ENCODE results near the gene WIZ. TPM values are rescaled to one million over a fixed set of nuclear protein-coding genes. Genes with fewer than 3 reads are reported as not detected.
"Not testable (repeated sequence)": the region's sequence is repeated elsewhere in the genome, so short reads cannot be mapped to it uniquely, and the experiment has no call there.

Gene WIZ
- total RNA-seq, 1 donor from 2014 or later, result 106 TPM

DNA sequence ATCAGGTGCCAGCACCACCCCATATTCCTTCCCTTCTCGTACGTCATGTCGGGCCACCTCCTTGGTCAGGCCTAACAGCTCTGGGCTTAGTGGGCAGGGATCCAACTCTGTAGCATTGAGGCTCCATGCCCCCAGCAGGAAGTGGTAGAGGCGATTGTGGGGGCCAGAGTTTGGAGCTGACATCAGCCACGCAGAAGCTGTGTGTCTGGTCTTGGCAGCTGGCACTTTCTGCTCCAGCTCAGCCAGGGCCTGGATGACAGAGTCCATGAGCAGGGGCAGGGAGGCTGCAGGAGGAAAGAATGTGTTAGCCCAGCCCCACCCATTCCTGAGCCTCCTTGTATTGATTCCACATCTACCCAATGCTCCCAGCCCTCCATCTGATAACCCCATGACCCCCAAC, 26.6 kb upstream of the WIZ start:
- Mint-ChIP-seq H3K9me3 (ENCODE audit: unreplicated experiment) (peaks cover 2% of the 10 kb centered on the region), H3K4me1 (ENCODE audit: low read depth, unreplicated experiment) (no peaks in the 10 kb centered on the region), H3K27ac (ENCODE audit: unreplicated experiment) (no peak overlapping the region), H3K27me3 (ENCODE audit: unreplicated experiment) (peaks cover 7% of the 10 kb centered on the region), H3K36me3 (ENCODE audit: unreplicated experiment) (no peaks in the 10 kb centered on the region), H3K4me3 (ENCODE audit: unreplicated experiment) (no peak overlapping the region)
- TF ChIP-seq, protein P1, sequence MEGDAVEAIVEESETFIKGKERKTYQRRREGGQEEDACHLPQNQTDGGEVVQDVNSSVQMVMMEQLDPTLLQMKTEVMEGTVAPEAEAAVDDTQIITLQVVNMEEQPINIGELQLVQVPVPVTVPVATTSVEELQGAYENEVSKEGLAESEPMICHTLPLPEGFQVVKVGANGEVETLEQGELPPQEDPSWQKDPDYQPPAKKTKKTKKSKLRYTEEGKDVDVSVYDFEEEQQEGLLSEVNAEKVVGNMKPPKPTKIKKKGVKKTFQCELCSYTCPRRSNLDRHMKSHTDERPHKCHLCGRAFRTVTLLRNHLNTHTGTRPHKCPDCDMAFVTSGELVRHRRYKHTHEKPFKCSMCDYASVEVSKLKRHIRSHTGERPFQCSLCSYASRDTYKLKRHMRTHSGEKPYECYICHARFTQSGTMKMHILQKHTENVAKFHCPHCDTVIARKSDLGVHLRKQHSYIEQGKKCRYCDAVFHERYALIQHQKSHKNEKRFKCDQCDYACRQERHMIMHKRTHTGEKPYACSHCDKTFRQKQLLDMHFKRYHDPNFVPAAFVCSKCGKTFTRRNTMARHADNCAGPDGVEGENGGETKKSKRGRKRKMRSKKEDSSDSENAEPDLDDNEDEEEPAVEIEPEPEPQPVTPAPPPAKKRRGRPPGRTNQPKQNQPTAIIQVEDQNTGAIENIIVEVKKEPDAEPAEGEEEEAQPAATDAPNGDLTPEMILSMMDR (IDR thresholded peaks at IDR 0.05; ENCODE audit: partially characterized antibody, unreplicated experiment), result no peak
- DNase-seq, result no peak

DNA sequence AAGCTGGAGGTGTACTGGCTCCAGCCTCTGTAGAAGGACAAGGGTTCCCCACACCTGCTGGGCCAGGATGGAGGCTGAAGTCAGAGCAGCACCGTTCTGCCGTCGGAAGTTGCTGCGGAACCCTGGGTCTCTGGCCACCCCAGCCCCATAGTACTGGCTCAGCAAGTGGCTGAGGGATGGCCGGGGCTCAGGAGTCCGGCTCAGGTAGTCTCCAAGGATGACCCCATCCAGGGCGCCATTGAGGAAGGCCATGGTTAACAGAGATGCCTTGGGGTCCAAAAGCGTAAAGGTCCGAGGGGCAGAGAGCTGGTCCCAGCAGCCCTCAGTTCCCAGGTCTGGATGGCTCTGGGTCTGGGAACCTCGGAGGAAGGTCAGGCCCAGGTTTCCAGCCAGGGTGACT, 25.9 kb upstream of the WIZ start:
- peaks cover 2% of the 10 kb centered on the region for H3K9me3 Mint-ChIP-seq (ENCODE audit: unreplicated experiment)
- H3K4me3 Mint-ChIP-seq (ENCODE audit: unreplicated experiment), result no peak overlapping the region
- H3K27me3 Mint-ChIP-seq (ENCODE audit: unreplicated experiment), result peaks cover 8% of the 10 kb centered on the region
- DNase-seq, result no peak
- TF ChIP-seq, protein P1 (IDR thresholded peaks at IDR 0.05; ENCODE audit: partially characterized antibody, unreplicated experiment), result no peak
- H3K36me3 Mint-ChIP-seq (ENCODE audit: unreplicated experiment), result no peaks in the 10 kb centered on the region
- no peak overlapping the region for H3K27ac Mint-ChIP-seq (ENCODE audit: unreplicated experiment)
- no peaks in the 10 kb centered on the region for H3K4me1 Mint-ChIP-seq (ENCODE audit: low read depth, unreplicated experiment)

DNA sequence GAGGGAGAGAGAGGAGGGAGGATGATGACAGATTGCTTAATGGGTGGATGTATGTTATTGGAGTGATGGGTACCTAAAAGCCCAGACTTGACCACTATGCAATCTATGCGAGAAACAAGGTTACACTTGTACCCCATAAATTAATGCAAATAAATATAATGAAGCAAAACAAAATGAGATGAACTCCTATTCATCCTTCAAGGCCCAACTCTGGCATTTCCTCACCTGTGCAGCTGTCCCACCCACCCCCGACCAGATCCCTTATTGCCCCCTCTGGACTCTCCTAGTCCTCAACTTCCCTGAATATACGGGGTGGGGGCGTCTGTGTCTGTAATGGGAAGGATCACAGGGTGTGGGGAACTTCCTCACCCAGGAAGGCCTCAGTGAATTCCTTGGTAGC, 25.4 kb upstream of the WIZ start:
- TF ChIP-seq, protein P1 (IDR thresholded peaks at IDR 0.05; ENCODE audit: partially characterized antibody, unreplicated experiment), result no peak
- H3K36me3 Mint-ChIP-seq (ENCODE audit: unreplicated experiment), result no peaks in the 10 kb centered on the region
- H3K4me1 Mint-ChIP-seq (ENCODE audit: low read depth, unreplicated experiment), result no peaks in the 10 kb centered on the region
- H3K27ac Mint-ChIP-seq (ENCODE audit: unreplicated experiment), result no peak overlapping the region
- peaks cover 2% of the 10 kb centered on the region for H3K9me3 Mint-ChIP-seq (ENCODE audit: unreplicated experiment)
- H3K4me3 Mint-ChIP-seq (ENCODE audit: unreplicated experiment), result no peak overlapping the region
- H3K27me3 Mint-ChIP-seq (ENCODE audit: unreplicated experiment), result peaks cover 8% of the 10 kb centered on the region
- DNase-seq, result no peak

DNA sequence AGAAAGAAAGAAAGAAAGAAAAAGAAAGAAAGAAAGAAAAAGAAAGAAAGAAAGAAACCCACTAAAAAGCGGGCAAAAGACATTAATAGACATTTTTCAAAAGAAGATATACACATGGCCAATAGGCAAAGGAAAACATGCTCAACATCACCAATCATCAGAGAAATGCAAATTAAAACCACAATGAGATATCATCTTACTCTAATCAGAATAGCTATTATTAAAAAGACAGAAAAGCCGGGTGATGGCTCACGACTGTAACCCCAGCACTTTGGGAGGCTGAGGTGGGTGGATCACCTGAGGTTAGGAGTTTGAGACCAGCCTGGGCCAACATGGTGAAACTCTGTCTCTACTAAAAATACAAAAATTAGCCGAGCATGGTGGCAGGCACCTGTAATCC, 24.1 kb upstream of the WIZ start:
- H3K4me1 Mint-ChIP-seq (ENCODE audit: low read depth, unreplicated experiment); H3K9me3 Mint-ChIP-seq (ENCODE audit: unreplicated experiment); H3K27ac Mint-ChIP-seq (ENCODE audit: unreplicated experiment); H3K4me3 Mint-ChIP-seq (ENCODE audit: unreplicated experiment); DNase-seq; H3K36me3 Mint-ChIP-seq (ENCODE audit: unreplicated experiment): not testable (repeated sequence)
- peaks cover 12% of the 10 kb centered on the region for H3K27me3 Mint-ChIP-seq (ENCODE audit: unreplicated experiment)

- TF ChIP-seq, protein P1 (IDR thresholded peaks at IDR 0.05; ENCODE audit: partially characterized antibody, unreplicated experiment), result no peak
Observed at GRCh38 chr19:15471639-15472101, 21.9 kb upstream of the WIZ start.

More at GRCh38 chr19:15471639-15472101, 21.9 kb upstream of the WIZ start:
- H3K27ac Mint-ChIP-seq (ENCODE audit: unreplicated experiment), result no peak overlapping the region
- DNase-seq, result no peak
- no peaks in the 10 kb centered on the region for H3K36me3 Mint-ChIP-seq (ENCODE audit: unreplicated experiment)
- H3K27me3 Mint-ChIP-seq (ENCODE audit: unreplicated experiment), result peaks cover 23% of the 10 kb centered on the region
- H3K4me3 Mint-ChIP-seq (ENCODE audit: unreplicated experiment), result no peak overlapping the region
- H3K4me1 Mint-ChIP-seq (ENCODE audit: low read depth, unreplicated experiment), result no peaks in the 10 kb centered on the region
- H3K9me3 Mint-ChIP-seq (ENCODE audit: unreplicated experiment), result peaks cover 2% of the 10 kb centered on the region

Data from glutamatergic neuron (in vitro differentiated cells).